Stimulated activated naive CD8-positive, alpha-beta T cell treated with anti-CD3 and anti-CD28 coated beads, Interleukin-15, amount 100 ng/mL, for 72 hours (primary cell): Measurements from ENCODE around the gene MACROD2.

Source experiments
- ATAC-seq: fragments of 150-1000 bp; cut with Tn5 transposase; 2 replicates; pipeline ENCODE4 v1.10.0; 2021; ENCODE audit warnings: mild to moderate bottlenecking, moderate library complexity
- DNase-seq, 2 donors: peaks; one replicate each; pipeline ENCODE4 v3.0.0; 2021 to 2022
- H3K27ac Mint-ChIP-seq, 2 donors: one replicate each; pipeline ENCODE4 v1.8.0; 2022; ENCODE audit warnings: mild to moderate bottlenecking in 2 of 2, mixed read lengths in 2 of 2, moderate library complexity in 2 of 2
- H3K27me3 Mint-ChIP-seq: one replicate; pipeline ENCODE4 v1.8.0; 2022; ENCODE audit warnings: mixed read lengths
- H3K4me1 Mint-ChIP-seq: one replicate; pipeline ENCODE4 v1.8.0; 2022; ENCODE audit warnings: mild to moderate bottlenecking, mixed read lengths
- H3K4me3 Mint-ChIP-seq, 2 donors: one replicate each; pipeline ENCODE4 v1.8.0; 2022; ENCODE audit warnings: mild to moderate bottlenecking in 2 of 2, mixed read lengths in 2 of 2, moderate library complexity in 1 of 2
- H3K9me3 Mint-ChIP-seq, 2 donors: one replicate each; pipeline ENCODE4 v1.8.0; 2022; ENCODE audit warnings: mixed read lengths in 2 of 2

MACROD2 gene

GRCh38 chr20:14707026-14707680 lies 711.8 kb downstream of the MACROD2 start:
- no peaks in the 10 kb centered on the region for H3K4me1 Mint-ChIP-seq
- ATAC-seq (no peak), DNase-seq (no peak)
- no peaks in the 10 kb centered on the region for H3K9me3 Mint-ChIP-seq
- no peaks in the 10 kb centered on the region for H3K27me3 Mint-ChIP-seq
- no peak overlapping the region for H3K4me3 Mint-ChIP-seq
- no peak overlapping the region for H3K27ac Mint-ChIP-seq

GRCh38 chr20:14707865-14708596 lies 712.7 kb downstream of the MACROD2 start:
- Mint-ChIP-seq H3K4me1 (no peaks in the 10 kb centered on the region), H3K27ac (no peak overlapping the region), H3K27me3 (no peaks in the 10 kb centered on the region), H3K9me3 (no peaks in the 10 kb centered on the region), H3K4me3 (no peak overlapping the region)
- ATAC-seq (no peak), DNase-seq (no peak)

- H3K4me3 Mint-ChIP-seq, result no peak overlapping the region
- H3K9me3 Mint-ChIP-seq, result peaks cover 0 to 9% of the 10 kb centered on the region in 2 donors
- no peak for DNase-seq
- H3K27ac Mint-ChIP-seq, result no peak overlapping the region
- no peaks in the 10 kb centered on the region for H3K27me3 Mint-ChIP-seq
- no peak for ATAC-seq
- no peaks in the 10 kb centered on the region for H3K4me1 Mint-ChIP-seq
Measured at GRCh38 chr20:14709439-14709838, 714.1 kb downstream of the MACROD2 start.

- DNase-seq, result no peak
- ATAC-seq, result no peak
- H3K4me3 Mint-ChIP-seq, result no peak overlapping the region
- no peak overlapping the region for H3K27ac Mint-ChIP-seq
- no peaks in the 10 kb centered on the region for H3K4me1 Mint-ChIP-seq
- H3K9me3 Mint-ChIP-seq, result peaks cover 0 to 13% of the 10 kb centered on the region in 2 donors
- H3K27me3 Mint-ChIP-seq, result no peaks in the 10 kb centered on the region
Measured at GRCh38 chr20:14710951-14711350, 715.6 kb downstream of the MACROD2 start.

- ATAC-seq (no peak), DNase-seq (no peak)
- Mint-ChIP-seq H3K27me3 (no peaks in the 10 kb centered on the region), H3K27ac (no peak overlapping the region), H3K4me1 (no peaks in the 10 kb centered on the region), H3K9me3 (peaks cover 0 to 13% of the 10 kb centered on the region in 2 donors), H3K4me3 (no peak overlapping the region)
Measured at GRCh38 chr20:14711652-14712051, 716.3 kb downstream of the MACROD2 start.

DNA sequence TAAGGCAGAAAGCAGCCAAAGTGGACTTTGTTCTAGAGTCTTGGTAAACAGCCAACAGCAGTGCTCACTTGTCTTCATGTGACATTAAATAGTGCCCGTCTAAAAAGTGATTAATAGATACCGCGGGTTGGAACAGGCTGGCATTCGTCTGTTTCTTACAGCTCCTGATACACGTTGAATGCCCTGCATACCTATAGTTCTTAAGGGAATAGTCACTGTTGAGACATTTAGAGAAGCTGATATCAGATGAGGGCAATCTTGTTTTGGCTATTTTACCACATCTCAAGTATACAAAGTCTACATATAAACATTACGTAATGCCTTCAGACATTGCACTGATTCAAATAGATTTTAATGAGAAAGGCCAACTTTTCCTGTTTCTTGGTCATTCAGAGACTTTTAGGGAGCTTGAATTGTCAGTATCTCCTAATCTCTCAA lies 717.0 kb downstream of the MACROD2 start:
- Mint-ChIP-seq H3K4me3 (no peak overlapping the region), H3K4me1 (no peaks in the 10 kb centered on the region), H3K27me3 (no peaks in the 10 kb centered on the region), H3K27ac (no peak overlapping the region), H3K9me3 (peaks cover 0 to 13% of the 10 kb centered on the region in 2 donors)
- no peak for DNase-seq
- ATAC-seq, result no peak

DNA sequence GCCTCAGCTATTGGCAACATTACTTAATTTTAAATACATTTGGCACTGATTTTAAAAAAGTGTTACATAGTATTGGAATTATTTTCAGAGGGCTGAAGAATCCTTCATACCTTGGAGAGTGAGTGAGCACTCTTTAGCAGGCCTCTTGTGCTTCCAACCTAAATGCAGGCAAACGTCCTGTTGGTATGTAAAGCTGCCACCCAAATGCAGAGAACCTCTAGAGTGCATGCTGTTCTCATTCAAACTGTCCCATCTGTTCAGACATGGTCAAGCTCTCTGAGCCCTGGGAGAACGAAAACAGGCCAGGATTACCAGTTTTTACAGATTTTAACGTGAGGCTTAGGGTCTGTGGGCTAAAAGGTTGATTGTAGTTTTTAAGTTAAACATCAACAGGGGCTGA lies 720.1 kb downstream of the MACROD2 start:
- no peak for DNase-seq
- no peak for ATAC-seq
- peaks cover 0 to 13% of the 10 kb centered on the region in 2 donors for H3K9me3 Mint-ChIP-seq
- H3K27ac Mint-ChIP-seq, result no peak overlapping the region
- H3K27me3 Mint-ChIP-seq, result no peaks in the 10 kb centered on the region
- no peak overlapping the region for H3K4me3 Mint-ChIP-seq
- H3K4me1 Mint-ChIP-seq, result no peaks in the 10 kb centered on the region

DNA sequence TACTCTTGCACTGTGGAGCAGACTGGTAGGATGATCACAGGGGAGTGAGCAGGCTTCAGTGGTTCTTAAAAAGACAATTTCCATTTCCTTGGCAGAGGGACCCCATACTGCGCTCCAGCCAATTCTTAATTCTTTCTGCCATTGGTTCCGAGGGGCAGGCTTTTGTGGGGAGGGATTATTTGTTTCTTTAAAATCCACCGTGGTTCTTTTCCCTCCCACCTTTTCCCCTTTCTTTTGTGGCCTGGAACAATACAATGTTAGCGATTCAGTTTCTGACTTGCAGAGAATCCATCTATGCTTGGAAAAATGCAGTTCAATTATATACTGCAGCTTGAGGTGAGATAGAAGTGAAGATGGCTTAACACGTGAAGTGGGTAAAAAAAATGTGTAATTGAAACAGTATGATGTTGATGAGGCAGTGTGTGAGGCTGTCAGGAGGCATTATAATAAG lies 721.1 kb downstream of the MACROD2 start:
- H3K4me1 Mint-ChIP-seq, result no peaks in the 10 kb centered on the region

GRCh38 chr20:14717134-14717999 lies 722.1 kb downstream of the MACROD2 start:
- DNase-seq (no peak), ATAC-seq (no peak)
- H3K27me3 Mint-ChIP-seq, result no peaks in the 10 kb centered on the region
- no peaks in the 10 kb centered on the region for H3K4me1 Mint-ChIP-seq
- H3K4me3 Mint-ChIP-seq, result no peak overlapping the region
- no peak overlapping the region for H3K27ac Mint-ChIP-seq
- peaks cover 0 to 13% of the 10 kb centered on the region in 2 donors for H3K9me3 Mint-ChIP-seq

More for the DNA sequence above, 721.1 kb downstream of the MACROD2 start:
- Mint-ChIP-seq H3K27ac (no peak overlapping the region), H3K4me3 (no peak overlapping the region), H3K9me3 (peaks cover 0 to 13% of the 10 kb centered on the region in 2 donors), H3K27me3 (no peaks in the 10 kb centered on the region)
- DNase-seq (no peak), ATAC-seq (no peak)

DNA sequence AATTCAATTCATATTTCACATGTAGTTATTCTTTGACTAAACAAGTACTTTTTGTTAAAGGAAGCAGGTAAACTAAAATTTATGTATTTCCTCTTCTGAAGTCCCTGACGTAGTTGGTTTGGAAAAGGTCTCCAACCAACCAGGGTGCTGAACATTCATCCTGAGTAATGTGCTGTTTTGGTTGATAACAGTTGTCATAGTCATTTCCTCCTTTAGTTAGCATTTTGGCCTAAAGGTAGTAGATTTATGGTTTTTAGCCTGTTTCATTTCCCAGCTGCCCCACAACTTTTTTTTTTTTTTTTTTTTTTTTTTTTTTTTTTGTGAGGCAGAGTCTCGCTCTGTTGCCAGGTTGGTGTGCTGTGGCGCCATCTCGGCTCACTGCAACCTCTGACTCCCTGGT lies 724.9 kb downstream of the MACROD2 start:
- Mint-ChIP-seq H3K9me3 (peaks cover 0 to 6% of the 10 kb centered on the region in 2 donors), H3K27ac (no peak overlapping the region), H3K27me3 (no peaks in the 10 kb centered on the region), H3K4me3 (no peak overlapping the region), H3K4me1 (no peaks in the 10 kb centered on the region)
- no peak for ATAC-seq
- DNase-seq, result no peak

GRCh38 chr20:14721926-14722452 lies 726.7 kb downstream of the MACROD2 start:
- Mint-ChIP-seq H3K9me3 (peaks cover 0 to 6% of the 10 kb centered on the region in 2 donors), H3K4me3 (no peak overlapping the region), H3K27me3 (no peaks in the 10 kb centered on the region), H3K27ac (no peak overlapping the region), H3K4me1 (no peaks in the 10 kb centered on the region)
- ATAC-seq, result no peak
- DNase-seq, result no peak

DNA sequence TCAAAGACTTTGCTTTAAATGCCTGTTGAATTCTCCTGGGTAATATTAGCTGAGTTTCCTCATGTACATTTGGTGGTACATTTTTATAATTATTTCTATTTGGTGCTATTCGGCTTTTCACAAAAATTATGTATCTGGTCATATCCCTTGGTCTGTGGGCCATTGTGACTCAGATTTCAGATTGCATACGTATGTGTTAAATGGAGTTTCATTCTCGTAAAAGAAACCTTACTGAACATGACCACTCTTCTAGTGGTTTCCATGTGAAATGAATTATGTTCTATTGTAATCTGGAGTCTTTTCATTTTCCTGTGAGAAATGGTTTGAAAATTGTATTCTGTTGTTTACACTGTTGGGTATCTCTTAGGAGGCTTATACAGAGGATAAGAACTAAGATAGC lies 728.3 kb downstream of the MACROD2 start:
- Mint-ChIP-seq H3K27ac (no peak overlapping the region), H3K27me3 (no peaks in the 10 kb centered on the region), H3K4me3 (no peak overlapping the region), H3K4me1 (no peaks in the 10 kb centered on the region), H3K9me3 (peaks cover 0 to 6% of the 10 kb centered on the region in 2 donors)
- ATAC-seq (no peak), DNase-seq (no peak)

GRCh38 chr20:14724036-14724435 lies 728.7 kb downstream of the MACROD2 start:
- Mint-ChIP-seq H3K27ac (no peak overlapping the region), H3K27me3 (no peaks in the 10 kb centered on the region), H3K4me1 (no peaks in the 10 kb centered on the region), H3K9me3 (peaks cover 0 to 6% of the 10 kb centered on the region in 2 donors), H3K4me3 (no peak overlapping the region)
- no peak for DNase-seq
- no peak for ATAC-seq

DNA sequence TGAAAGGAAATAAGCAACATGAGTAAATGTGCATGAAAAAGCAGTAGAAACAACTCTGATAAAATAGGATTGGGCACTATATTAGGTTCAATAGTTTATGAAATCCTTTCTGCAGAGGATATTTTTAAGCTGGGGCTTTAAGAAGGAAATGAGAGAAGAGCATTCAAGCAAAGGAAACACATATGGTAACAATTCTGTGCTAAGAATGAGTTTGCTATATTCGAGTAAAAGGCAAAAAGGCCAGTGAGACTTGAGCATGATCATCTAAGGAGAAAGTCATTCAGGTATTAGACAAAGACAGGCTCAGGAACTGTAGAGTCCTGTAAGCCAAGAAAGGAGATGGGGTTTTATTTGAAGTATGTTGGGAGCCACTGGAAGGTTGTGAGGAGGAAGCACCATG lies 729.2 kb downstream of the MACROD2 start:
- H3K27ac Mint-ChIP-seq, result no peak overlapping the region

DNA sequence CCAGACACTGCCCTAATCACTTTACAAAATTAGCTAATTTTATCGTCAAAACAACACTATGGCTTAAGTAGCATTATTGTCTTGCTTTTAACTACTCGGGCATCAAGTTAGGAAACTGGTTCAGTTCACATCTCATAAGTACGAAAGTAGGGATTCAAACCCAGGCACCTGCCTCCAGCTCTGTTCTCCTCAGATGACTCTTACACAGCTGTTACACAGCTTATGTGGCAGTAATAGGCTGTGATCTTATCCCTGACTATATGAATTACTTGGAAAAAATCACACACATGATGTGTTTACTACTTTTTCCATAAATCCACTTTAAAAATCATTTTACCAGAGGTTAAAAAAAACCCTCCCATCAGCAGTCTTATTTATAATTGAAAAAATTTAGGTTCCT lies 731.3 kb downstream of the MACROD2 start:
- DNase-seq (no peak), ATAC-seq (no peak)
- H3K4me1 Mint-ChIP-seq, result no peaks in the 10 kb centered on the region
- no peak overlapping the region for H3K27ac Mint-ChIP-seq
- H3K4me3 Mint-ChIP-seq, result no peak overlapping the region
- H3K27me3 Mint-ChIP-seq, result no peaks in the 10 kb centered on the region
- H3K9me3 Mint-ChIP-seq, result peaks cover 0 to 6% of the 10 kb centered on the region in 2 donors

More for the DNA sequence above, 729.2 kb downstream of the MACROD2 start:
- DNase-seq (no peak), ATAC-seq (no peak)
- Mint-ChIP-seq H3K4me3 (no peak overlapping the region), H3K4me1 (no peaks in the 10 kb centered on the region), H3K9me3 (peaks cover 0 to 6% of the 10 kb centered on the region in 2 donors), H3K27me3 (no peaks in the 10 kb centered on the region)
